Activated CD8-positive, alpha-beta T cell treated with anti-CD3 and anti-CD28 coated beads, Interleukin-2, amount 10 ng/mL, durations not matched to agents 7 days and 5 days (primary cell): Measurements from ENCODE around the gene SPPL3. TPM values are rescaled to one million over a fixed set of nuclear protein-coding genes. Genes with fewer than 3 reads are reported as not detected.

Source experiments
- ATAC-seq: fragments of 150-1000 bp; cut with Tn5 transposase; one replicate; pipeline ENCODE4 v1.10.0; 2021; ENCODE audit warnings: moderate library complexity
- CTCF ChIA-PET: fragments of 350-600 bp; sonication (Branson Sonifier 250); formaldehyde crosslinking; loops from one replicate; lab custom pipeline; 2021; ENCODE audit warnings: antibody characterized with exemption; lab: Charles Lee
- POLR2A ChIA-PET: fragments of 350-600 bp; sonication (Branson Sonifier 250); formaldehyde crosslinking; loops from one replicate; lab custom pipeline; 2021; ENCODE audit warnings: antibody characterized with exemption; lab: Charles Lee
- DNase-seq: peaks from one replicate; pipeline ENCODE4 v3.0.0-alpha.2; 2020
- H3K27ac Mint-ChIP-seq: one replicate; pipeline ENCODE4 v1.8.0; 2021; ENCODE audit warnings: mild to moderate bottlenecking, mixed read lengths
- H3K27me3 Mint-ChIP-seq: one replicate; pipeline ENCODE4 v1.8.0; 2021; ENCODE audit warnings: low read depth, mixed read lengths
- H3K36me3 Mint-ChIP-seq: one replicate; pipeline ENCODE4 v1.8.0; 2021; ENCODE audit warnings: low read depth, mixed read lengths
- H3K4me1 Mint-ChIP-seq: one replicate; pipeline ENCODE4 v1.8.0; 2021; ENCODE audit warnings: low read depth, mixed read lengths
- H3K4me3 Mint-ChIP-seq: one replicate; pipeline ENCODE4 v1.8.0; 2021; ENCODE audit warnings: mild to moderate bottlenecking, mixed read lengths
- H3K9me3 Mint-ChIP-seq: one replicate; pipeline ENCODE4 v1.8.0; 2022; ENCODE audit warnings: mixed read lengths; ENCODE audit not compliant: insufficient read depth
- total RNA-seq, 2 experiments: library from RNA; stranded (reverse); gene quantifications; one replicate each; pipeline ENCODE4 v1.2.3, GENCODE V29; 2021

SPPL3 gene
- total RNA-seq, 2 experiments from 2014 or later, result 23.3 to 27.8 TPM

DNA sequence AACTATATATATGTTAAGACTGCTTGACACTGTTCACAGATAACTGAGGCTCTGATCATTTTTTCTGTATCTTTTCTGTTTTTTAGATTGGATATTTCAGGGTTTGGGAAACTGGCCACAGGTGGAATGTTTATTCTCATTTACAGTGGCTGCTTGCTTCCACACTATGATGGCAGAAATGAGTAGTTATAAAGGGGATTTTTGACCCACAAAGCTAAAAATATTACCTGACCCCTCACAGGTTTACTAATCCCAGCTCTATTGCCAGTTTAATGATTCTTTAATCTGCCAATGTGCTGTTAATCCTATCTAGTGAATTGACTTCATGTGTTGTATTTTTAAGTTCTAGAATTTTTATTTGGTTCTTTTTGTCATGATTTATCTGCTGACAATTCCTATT is 148.9 kb downstream of the SPPL3 start:
- Mint-ChIP-seq H3K27ac (no peak overlapping the region), H3K9me3 (peaks cover 4% of the 10 kb centered on the region), H3K27me3 (peaks cover 8% of the 10 kb centered on the region), H3K4me3 (no peak overlapping the region), H3K36me3 (no peaks in the 10 kb centered on the region), H3K4me1 (no peaks in the 10 kb centered on the region)
- CTCF ChIA-PET, result interaction anchor here (1.8 kb wide), 1 partner anchor 107 kb away, joined by 3 read pairs; no protein-coding TSS in a partner anchor
- DNase-seq, result no peak
- POLR2A ChIA-PET, result no interaction called here
- ATAC-seq, result no peak

DNA sequence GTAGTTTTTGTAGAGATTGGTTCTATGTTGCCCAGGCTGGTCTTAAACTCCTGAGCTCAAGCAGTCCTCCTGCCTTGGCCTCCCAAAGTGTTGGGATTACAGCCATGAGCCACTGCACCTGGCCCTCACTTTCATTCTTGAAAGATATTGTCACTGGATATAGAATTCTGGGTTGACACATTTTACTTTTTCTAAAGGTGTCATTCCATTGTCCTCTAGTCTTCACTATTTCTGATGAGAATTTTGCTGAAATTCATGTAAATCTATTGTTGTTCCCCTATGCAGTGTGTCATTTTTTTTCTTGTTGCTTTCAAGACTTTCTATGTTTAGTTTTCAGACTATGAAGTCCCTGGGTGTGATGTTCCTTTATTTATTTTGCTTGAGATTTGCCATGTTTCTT is 149.4 kb downstream of the SPPL3 start:
- POLR2A ChIA-PET, result no interaction called here
- ATAC-seq (no peak), DNase-seq (no peak)
- Mint-ChIP-seq H3K4me1 (no peaks in the 10 kb centered on the region), H3K27me3 (peaks cover 8% of the 10 kb centered on the region), H3K9me3 (peaks cover 4% of the 10 kb centered on the region), H3K27ac (no peak overlapping the region), H3K4me3 (no peak overlapping the region), H3K36me3 (no peaks in the 10 kb centered on the region)
- CTCF ChIA-PET, result no interaction called here

DNA sequence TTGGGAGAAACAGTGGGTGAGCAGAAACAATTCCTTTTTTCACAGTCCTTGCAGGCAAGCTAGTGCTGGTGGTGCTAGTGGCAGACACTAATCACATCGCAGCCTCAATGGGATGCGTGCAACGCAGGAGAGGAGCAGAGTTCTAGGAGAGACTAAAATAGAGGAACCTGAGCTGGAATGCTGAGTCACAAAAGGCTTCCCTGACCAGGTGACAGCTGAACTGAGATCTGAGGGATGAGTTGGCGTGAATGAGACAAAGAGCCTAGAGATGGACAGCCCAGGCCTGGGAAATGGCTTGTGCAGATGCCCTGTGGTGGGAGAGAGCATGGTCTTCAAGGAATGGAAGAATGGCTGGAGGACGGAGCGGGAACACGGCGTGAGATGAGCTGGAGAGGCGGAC is 152.8 kb downstream of the SPPL3 start:
- DNase-seq (no peak), ATAC-seq (no peak)
- peaks cover 4% of the 10 kb centered on the region for H3K9me3 Mint-ChIP-seq
- H3K36me3 Mint-ChIP-seq, result no peaks in the 10 kb centered on the region
- no peak overlapping the region for H3K4me3 Mint-ChIP-seq
- peaks cover 8% of the 10 kb centered on the region for H3K27me3 Mint-ChIP-seq
- no peak overlapping the region for H3K27ac Mint-ChIP-seq
- ChIA-PET CTCF (interaction anchor here (0.7 to 2.6 kb wide), 6 partner anchors 12 to 221 kb away, joined by 3 to 17 read pairs (median 3); partner anchors contain the start of gene POP5), POLR2A (no interaction called here)
- H3K4me1 Mint-ChIP-seq, result no peaks in the 10 kb centered on the region

DNA sequence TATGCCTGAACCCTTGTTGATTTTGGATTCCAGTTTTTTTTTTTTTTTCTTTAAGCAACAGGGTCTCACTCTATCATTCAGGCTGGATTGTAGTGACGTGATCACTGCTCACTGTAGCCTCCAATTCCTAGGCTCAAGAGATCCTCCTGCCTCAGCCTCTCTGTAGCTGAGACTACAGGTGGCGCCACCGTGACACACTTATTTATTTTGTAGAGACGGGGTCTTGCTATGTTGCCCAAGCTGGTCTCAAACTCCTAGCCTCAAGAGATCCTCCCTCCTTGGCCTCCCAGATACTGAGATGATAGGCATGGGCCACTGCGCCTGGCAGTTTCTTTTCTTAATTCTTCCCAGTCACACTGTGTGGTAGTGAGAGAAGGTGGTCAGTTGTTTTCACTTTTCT is 153.4 kb downstream of the SPPL3 start:
- Mint-ChIP-seq H3K4me1 (no peaks in the 10 kb centered on the region), H3K9me3 (peaks cover 4% of the 10 kb centered on the region), H3K36me3 (no peaks in the 10 kb centered on the region), H3K27me3 (peaks cover 8% of the 10 kb centered on the region), H3K4me3 (no peak overlapping the region), H3K27ac (no peak overlapping the region)
- no peak for ATAC-seq
- no peak for DNase-seq
- CTCF ChIA-PET, result interaction anchor here (1.4 to 2.6 kb wide), 3 partner anchors 135 to 222 kb away, joined by 3 to 17 read pairs (median 5); partner anchors contain the start of gene POP5
- POLR2A ChIA-PET, result no interaction called here

DNA sequence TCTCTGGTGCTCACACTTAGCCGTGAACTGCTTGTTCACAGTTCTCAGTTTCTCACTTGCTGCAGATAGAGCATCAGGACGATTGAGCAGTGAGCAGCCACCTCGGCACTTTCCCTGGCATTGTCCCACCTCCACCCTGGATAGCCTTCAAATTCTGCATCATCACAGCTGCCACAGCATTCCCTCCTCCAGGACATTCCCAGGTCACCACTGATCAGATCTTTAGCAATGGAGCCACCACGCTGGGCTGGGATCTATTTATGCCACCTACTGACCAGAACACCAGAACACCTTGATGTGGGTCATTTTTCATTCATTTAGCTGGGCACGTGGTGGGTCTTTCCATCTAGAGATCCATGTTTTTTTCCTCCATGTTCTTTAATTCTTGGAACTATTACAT is 154.9 kb downstream of the SPPL3 start:
- H3K9me3 Mint-ChIP-seq, result no peaks in the 10 kb centered on the region
- no peaks in the 10 kb centered on the region for H3K36me3 Mint-ChIP-seq
- ATAC-seq, result no peak
- POLR2A ChIA-PET, result interaction anchor here (0.7 kb wide), 1 partner anchor 231 kb away, joined by 3 read pairs; no protein-coding TSS in a partner anchor
- CTCF ChIA-PET, result interaction anchor here (0.9 to 2.6 kb wide), 2 partner anchors 80 to 223 kb away, joined by 3 to 17 read pairs; no protein-coding TSS in a partner anchor
- H3K27ac Mint-ChIP-seq, result no peak overlapping the region
- no peaks in the 10 kb centered on the region for H3K4me1 Mint-ChIP-seq
- no peak overlapping the region for H3K4me3 Mint-ChIP-seq
- no peak for DNase-seq
- peaks cover 8% of the 10 kb centered on the region for H3K27me3 Mint-ChIP-seq

DNA sequence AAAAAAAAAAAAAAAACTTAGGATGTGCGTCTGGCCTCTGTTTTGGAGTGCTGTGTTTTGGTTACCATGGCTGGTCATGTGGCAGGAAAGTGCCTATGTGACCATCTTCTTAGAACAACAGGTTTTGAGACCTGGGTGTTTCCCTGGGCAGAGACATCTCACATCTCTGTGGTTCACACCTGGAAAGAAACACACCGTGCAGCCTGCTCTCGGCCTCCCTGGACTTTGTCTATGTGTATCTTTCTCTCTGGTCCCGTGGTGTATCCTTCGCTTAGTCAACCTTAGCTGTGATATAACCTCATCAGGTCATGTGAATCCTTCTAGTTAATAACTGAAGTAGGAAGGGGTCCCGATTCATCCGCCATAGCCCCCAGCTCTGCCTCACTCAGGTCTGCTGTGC is 155.9 kb downstream of the SPPL3 start:
- CTCF ChIA-PET, result no interaction called here
- ATAC-seq, result no peak
- Mint-ChIP-seq H3K4me1 (no peaks in the 10 kb centered on the region), H3K36me3 (no peaks in the 10 kb centered on the region), H3K4me3 (no peak overlapping the region), H3K27ac (no peak overlapping the region), H3K9me3 (no peaks in the 10 kb centered on the region), H3K27me3 (peaks cover 7% of the 10 kb centered on the region)
- POLR2A ChIA-PET, result no interaction called here
- no peak for DNase-seq

DNA sequence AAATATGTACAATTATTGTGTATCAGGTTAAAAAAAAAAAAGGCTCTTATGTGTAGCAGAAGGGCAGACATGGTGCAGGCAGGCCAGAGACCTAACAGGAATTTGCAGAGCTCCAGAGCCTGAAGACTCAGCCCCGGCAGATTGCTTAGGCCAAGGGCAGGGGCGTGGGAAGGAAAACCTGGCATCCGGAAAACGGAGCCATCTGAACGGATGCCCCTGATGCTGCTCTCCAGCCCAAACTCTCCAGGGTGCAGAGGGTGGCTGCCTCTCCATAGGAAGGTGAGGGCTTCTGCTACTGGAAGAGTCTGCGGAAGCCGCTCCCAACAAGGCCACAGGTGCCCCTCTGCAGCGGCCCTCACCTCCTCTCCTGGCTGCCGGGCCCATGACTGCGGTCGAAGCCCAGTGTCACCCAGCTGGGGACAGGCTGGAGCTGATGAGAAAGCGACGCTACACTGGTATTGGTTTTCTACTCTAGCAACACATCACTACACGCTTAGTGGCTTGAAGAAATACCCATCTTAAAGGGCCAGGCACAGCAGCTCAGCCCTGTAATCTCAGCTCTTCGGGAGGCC is 159.2 kb downstream of the SPPL3 start:
- no peak overlapping the region for H3K27ac Mint-ChIP-seq
- H3K36me3 Mint-ChIP-seq, result no peaks in the 10 kb centered on the region
- POLR2A ChIA-PET, result no interaction called here
- no peaks in the 10 kb centered on the region for H3K4me1 Mint-ChIP-seq
- H3K9me3 Mint-ChIP-seq, result no peaks in the 10 kb centered on the region
- ATAC-seq (no peak), DNase-seq (no peak)
- CTCF ChIA-PET, result interaction anchor here (1.0 kb wide), 1 partner anchor 227 kb away, joined by 3 read pairs; no protein-coding TSS in a partner anchor
- no peak overlapping the region for H3K4me3 Mint-ChIP-seq
- no peaks in the 10 kb centered on the region for H3K27me3 Mint-ChIP-seq

DNA sequence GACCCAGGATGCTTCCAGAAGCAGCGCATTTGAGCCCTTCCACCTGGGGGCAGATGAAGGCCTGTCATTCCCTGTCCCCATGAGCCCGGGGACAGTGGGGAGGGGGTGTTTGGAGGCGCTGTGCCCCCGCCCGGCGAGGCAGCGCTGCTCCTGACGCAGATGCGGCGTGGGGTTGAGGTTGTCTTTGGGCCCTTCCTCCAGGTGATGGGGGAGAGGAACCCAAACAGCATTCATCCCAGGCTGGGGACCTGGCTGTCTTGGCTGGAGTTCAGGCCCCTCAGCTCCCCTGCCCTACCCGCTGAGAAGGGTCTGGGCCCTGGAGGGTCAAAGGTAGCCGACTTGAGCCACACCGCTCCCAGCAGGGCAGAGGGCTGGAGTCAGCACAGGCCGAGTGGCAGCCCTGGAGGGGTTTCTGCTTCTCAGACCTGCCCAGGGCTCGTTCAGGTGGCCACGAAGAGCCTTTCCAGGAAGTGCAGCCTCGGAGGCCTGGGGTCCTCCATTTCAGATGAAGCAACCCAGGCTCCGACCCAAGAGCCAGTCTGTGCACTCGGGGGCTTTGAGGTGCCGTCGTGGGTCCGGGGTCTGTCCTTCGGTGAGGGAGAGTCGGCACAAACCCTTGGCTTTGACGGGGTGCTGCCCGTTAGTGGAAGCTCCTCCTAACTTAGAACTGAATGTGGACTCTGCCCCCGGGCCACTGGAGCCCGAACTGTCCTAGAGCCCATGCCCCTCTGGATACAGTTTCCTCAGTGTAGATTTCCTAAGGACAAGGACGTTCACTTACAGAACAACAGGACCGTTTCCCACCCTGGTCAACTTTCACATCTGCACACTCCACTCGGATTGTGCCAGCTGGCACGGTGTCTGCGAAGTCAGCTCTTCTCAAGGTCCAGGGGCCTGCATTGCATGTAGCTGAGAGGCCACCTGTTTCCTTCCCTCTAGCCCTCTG is 162.4 kb downstream of the SPPL3 start:
- CTCF ChIA-PET, result interaction anchor here (1.1 kb wide), 1 partner anchor 15 kb away, joined by 3 read pairs; no protein-coding TSS in a partner anchor
- POLR2A ChIA-PET, result no interaction called here
- H3K27me3 Mint-ChIP-seq, result no peaks in the 10 kb centered on the region

DNA sequence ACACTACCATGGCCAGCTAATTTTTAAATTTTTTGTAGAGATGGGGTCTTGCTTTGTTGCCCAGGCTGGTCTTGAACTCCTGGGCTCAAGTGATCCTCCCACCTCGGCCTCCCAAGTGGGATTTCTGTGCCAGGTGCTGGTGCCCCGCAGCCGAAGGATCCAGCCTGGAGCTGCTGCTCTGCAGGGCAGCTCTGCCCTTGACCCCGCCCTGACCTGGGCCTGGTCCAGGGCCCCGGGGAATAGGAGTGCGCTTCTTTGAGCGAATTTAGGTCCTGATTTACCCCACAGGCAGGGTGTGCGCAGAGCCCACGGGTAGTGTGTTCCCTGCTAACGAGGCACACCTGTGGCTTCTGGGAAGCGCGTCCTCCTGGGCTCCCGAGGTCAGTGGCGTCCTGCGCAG is 163.3 kb downstream of the SPPL3 start:
- Mint-ChIP-seq H3K4me3 (no peak overlapping the region), H3K36me3 (no peaks in the 10 kb centered on the region), H3K9me3 (no peaks in the 10 kb centered on the region), H3K27me3 (no peaks in the 10 kb centered on the region), H3K4me1 (no peaks in the 10 kb centered on the region), H3K27ac (no peak overlapping the region)
- POLR2A ChIA-PET, result interaction anchor here (0.6 kb wide), 1 partner anchor 69 kb away, joined by 3 read pairs; no protein-coding TSS in a partner anchor
- no peak for ATAC-seq
- no peak for DNase-seq
- CTCF ChIA-PET, result interaction anchor here (1.1 kb wide), 1 partner anchor 16 kb away, joined by 3 read pairs; no protein-coding TSS in a partner anchor

More for the DNA sequence above, 162.4 kb downstream of the SPPL3 start:
- Mint-ChIP-seq H3K27ac (no peak overlapping the region), H3K4me3 (no peak overlapping the region), H3K9me3 (no peaks in the 10 kb centered on the region), H3K4me1 (no peaks in the 10 kb centered on the region), H3K36me3 (no peaks in the 10 kb centered on the region)
- DNase-seq (no peak), ATAC-seq (no peak)

DNA sequence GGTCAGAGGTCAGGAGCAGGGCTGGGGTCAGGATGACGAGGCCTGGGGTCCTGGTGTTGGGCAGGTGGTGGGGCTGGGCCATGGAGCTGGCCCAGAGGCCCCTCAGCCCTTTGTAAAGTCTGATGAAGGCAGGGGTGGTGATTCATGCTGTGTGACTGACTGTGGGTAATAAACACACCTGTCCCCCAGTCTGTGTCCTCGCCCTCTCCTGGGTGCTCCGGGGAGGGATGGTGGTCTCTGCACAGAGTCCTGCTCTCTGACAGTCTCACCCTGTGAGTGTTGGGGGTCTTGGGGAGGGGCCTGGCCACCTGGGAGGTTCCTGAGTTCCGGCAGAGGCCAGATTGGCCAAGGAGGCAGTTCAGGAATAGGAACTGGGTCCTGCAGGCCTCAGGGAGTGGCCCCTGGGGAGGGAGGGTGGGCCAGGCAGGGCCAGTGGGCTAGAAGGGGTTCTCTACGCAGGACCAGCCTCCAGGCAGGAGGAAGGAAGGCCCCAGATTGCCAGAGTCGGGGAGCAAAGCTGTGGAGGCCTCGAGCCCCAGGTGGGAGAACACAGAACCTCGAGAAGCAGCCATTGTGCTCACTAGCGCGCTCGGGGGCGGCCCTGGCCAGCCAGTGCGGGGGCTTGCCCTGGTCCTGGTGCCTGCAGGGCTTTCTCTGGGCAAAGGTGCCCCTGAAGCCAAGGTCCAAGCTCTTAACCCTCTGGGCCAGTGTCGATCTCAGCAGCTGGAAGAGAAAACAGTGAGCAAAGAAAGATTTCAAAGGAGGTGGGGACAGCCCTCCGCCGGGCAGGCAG is 164.1 kb downstream of the SPPL3 start:
- POLR2A ChIA-PET, result interaction anchor here (0.6 kb wide), 1 partner anchor 68 kb away, joined by 3 read pairs; no protein-coding TSS in a partner anchor
- Mint-ChIP-seq H3K27ac (no peak overlapping the region), H3K9me3 (no peaks in the 10 kb centered on the region)

More for the DNA sequence above, 164.1 kb downstream of the SPPL3 start:
- Mint-ChIP-seq H3K4me3 (no peak overlapping the region), H3K36me3 (no peaks in the 10 kb centered on the region), H3K4me1 (no peaks in the 10 kb centered on the region), H3K27me3 (no peaks in the 10 kb centered on the region)
- DNase-seq (no peak), ATAC-seq (no peak)
- CTCF ChIA-PET, result interaction anchor here (1.1 kb wide), 1 partner anchor 17 kb away, joined by 3 read pairs; no protein-coding TSS in a partner anchor
